Peyer's patch (tissue), 4 donors: ENCODE results near the gene DHTKD1. TPM values are rescaled to one million over a fixed set of nuclear protein-coding genes. Genes with fewer than 3 reads are reported as not detected.

ENCODE experiments used
- DNase-seq, 3 donors: peaks; one replicate each; pipeline ENCODE4 v3.0.0-alpha.2; 2017 to 2019
- H3K27ac ChIP-seq, 4 donors: fragments of 200-600 bp; sonication (generic); one replicate each; pipeline ENCODE4 v1.5.1; 2016 to 2019
- H3K27me3 ChIP-seq, 2 donors: fragments of 200-600 bp; sonication (generic); one replicate each; pipeline ENCODE4 v1.5.1; 2019
- H3K36me3 ChIP-seq, 3 donors: fragments of 200-600 bp; sonication (generic); one replicate each; pipeline ENCODE4 v1.5.1; 2016 to 2019
- H3K4me1 ChIP-seq, 4 donors: fragments of 200-600 bp; sonication (generic); one replicate each; pipeline ENCODE4 v1.5.1; 2016 to 2019
- H3K4me3 ChIP-seq, 4 donors: fragments of 200-600 bp; sonication (generic); 1 replicate in 3 of 4; 2 replicates in 1 of 4; pipeline ENCODE4 v1.5.1; 2016 to 2019; ENCODE audit warnings: mild to moderate bottlenecking in 1 of 4
- H3K9me3 ChIP-seq, 4 donors: fragments of 200-600 bp; sonication (generic); one replicate each; pipeline ENCODE4 v1.5.1; 2016 to 2019; ENCODE audit warnings: mild to moderate bottlenecking in 1 of 4
- CTCF ChIP-seq, 6 experiments: fragments of 450-650 bp in 4 of 6; fragments of 200-600 bp in 2 of 6; sonication (generic) in 1 of 6; IDR thresholded peaks; one replicate each; pipeline ENCODE4 v1.5.1; 2017 to 2019; ENCODE audit warnings: antibody characterized with exemption in 6 of 6, mild to moderate bottlenecking in 3 of 6, moderate library complexity in 1 of 6
- POLR2A ChIP-seq, 2 donors: fragments of 450-650 bp; IDR thresholded peaks; one replicate each; pipeline ENCODE4 v1.5.1; 2017; ENCODE audit warnings: antibody characterized with exemption in 2 of 2, mild to moderate bottlenecking in 2 of 2, moderate library complexity in 2 of 2
- total RNA-seq, 4 donors: library from RNA; depleted of rRNA; stranded (reverse); fragments of >200 nt; gene quantifications; one replicate each; pipeline ENCODE4 v1.1.0, GENCODE V29; 2016

Gene DHTKD1, protein sequence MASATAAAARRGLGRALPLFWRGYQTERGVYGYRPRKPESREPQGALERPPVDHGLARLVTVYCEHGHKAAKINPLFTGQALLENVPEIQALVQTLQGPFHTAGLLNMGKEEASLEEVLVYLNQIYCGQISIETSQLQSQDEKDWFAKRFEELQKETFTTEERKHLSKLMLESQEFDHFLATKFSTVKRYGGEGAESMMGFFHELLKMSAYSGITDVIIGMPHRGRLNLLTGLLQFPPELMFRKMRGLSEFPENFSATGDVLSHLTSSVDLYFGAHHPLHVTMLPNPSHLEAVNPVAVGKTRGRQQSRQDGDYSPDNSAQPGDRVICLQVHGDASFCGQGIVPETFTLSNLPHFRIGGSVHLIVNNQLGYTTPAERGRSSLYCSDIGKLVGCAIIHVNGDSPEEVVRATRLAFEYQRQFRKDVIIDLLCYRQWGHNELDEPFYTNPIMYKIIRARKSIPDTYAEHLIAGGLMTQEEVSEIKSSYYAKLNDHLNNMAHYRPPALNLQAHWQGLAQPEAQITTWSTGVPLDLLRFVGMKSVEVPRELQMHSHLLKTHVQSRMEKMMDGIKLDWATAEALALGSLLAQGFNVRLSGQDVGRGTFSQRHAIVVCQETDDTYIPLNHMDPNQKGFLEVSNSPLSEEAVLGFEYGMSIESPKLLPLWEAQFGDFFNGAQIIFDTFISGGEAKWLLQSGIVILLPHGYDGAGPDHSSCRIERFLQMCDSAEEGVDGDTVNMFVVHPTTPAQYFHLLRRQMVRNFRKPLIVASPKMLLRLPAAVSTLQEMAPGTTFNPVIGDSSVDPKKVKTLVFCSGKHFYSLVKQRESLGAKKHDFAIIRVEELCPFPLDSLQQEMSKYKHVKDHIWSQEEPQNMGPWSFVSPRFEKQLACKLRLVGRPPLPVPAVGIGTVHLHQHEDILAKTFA
- 10 to 100 TPM; 18.4 to 32.1 (median 24.2) TPM for total RNA-seq

DNA sequence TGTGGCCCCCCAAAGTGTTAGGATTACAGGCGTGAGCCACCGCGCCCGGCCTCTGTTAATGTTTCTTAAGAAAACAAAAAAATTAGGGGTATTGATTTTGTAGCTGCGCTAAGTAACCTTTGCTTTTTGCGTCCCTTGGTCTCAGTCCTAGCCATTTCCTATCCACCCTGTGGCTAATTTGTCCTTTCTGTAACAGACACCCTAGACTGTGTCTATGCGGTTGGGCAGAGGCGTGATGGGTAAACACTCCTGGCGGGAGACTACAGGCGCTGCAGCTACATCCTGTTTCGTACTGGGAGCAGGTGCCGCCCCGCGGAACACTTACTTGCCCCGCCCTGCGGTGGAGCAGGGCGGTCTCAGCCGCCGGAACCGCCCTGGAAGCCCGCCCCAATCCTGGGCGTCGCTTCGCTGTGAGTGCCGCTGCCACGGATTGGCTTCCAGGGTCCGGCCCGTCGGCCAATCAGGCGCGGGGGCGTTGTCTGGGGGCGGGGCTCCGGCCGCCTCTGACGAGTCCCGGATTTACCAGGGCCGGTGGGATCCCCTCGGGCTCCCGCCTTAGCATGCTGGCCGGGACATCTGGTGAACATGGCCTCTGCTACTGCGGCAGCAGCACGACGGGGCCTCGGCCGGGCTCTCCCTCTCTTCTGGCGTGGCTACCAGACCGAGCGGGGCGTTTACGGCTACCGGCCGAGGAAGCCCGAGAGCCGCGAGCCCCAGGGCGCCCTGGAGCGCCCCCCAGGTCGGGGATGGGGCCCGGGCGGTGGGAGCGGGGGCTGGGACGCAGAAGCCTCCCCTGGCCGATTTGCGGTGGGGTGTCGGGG, at the start of gene DHTKD1:
Gene DHTKD1, plus strand, starts transcription at position 506 of the 821 bp plus-strand sequence. Its CDS starts 80 bp downstream, at position 586.
- H3K9me3 ChIP-seq = no peaks in the 10 kb centered on the region
- H3K27ac ChIP-seq = peak within 1 kb of the TSS; percentile 86 to 96 (median 89)
- no peaks in the 10 kb centered on the region for H3K27me3 ChIP-seq
- peak within 1 kb of the TSS; percentile 67 to 100 (median 86) for H3K4me3 ChIP-seq
- peaks cover 0 to 7% (median 1%) of the 10 kb centered on the region in 4 donors for H3K4me1 ChIP-seq
- DNase-seq = peak; percentile 97 to 100 (median 99)
- no peaks in the 10 kb centered on the region for H3K36me3 ChIP-seq
- TF ChIP-seq POLR2A (IDR thresholded peaks at IDR 0.05) = peak; percentile 25 to 56
- TF ChIP-seq CTCF (IDR thresholded peaks at IDR 0.05) = peak in 5 of 6 experiments; percentile 31 to 80 (median 71)

GRCh38 chr10:12019283-12019971, 49.3 kb upstream of the DHTKD1 start:
- Histone ChIP-seq H3K4me1 (peaks cover 0 to 8% (median 0%) of the 10 kb centered on the region in 4 donors), H3K27ac (no peak overlapping the region), H3K9me3 (no peaks in the 10 kb centered on the region), H3K36me3 (peaks cover 0 to 10% (median 0%) of the 10 kb centered on the region in 3 donors), H3K4me3 (no peak overlapping the region), H3K27me3 (no peaks in the 10 kb centered on the region)
- DNase-seq = no peak
- no peak for TF ChIP-seq CTCF (IDR thresholded peaks at IDR 0.05)

GRCh38 chr10:12020574-12020973, 48.2 kb upstream of the DHTKD1 start:
- peaks cover 0 to 10% (median 0%) of the 10 kb centered on the region in 3 donors for H3K36me3 ChIP-seq
- H3K27ac ChIP-seq = no peak overlapping the region
- peaks cover 0 to 12% (median 0%) of the 10 kb centered on the region in 4 donors for H3K4me1 ChIP-seq
- H3K4me3 ChIP-seq = no peak overlapping the region
- DNase-seq = no peak
- TF ChIP-seq CTCF (IDR thresholded peaks at IDR 0.05) (no peak), POLR2A (IDR thresholded peaks at IDR 0.05) (no peak)
- H3K27me3 ChIP-seq = no peaks in the 10 kb centered on the region
- H3K9me3 ChIP-seq = no peaks in the 10 kb centered on the region

- H3K4me3 ChIP-seq = no peak overlapping the region
- no peaks in the 10 kb centered on the region for H3K9me3 ChIP-seq
- no peak for DNase-seq
- H3K27me3 ChIP-seq = no peaks in the 10 kb centered on the region
- H3K4me1 ChIP-seq = peaks cover 0 to 12% (median 0%) of the 10 kb centered on the region in 4 donors
- peaks cover 0 to 23% (median 0%) of the 10 kb centered on the region in 3 donors for H3K36me3 ChIP-seq
- no peak overlapping the region for H3K27ac ChIP-seq
- TF ChIP-seq CTCF (IDR thresholded peaks at IDR 0.05) (no peak), POLR2A (IDR thresholded peaks at IDR 0.05) (no peak)
Measured at GRCh38 chr10:12022580-12023257, 46.0 kb upstream of the DHTKD1 start.
